Activated CD4-positive, alpha-beta memory T cell treated with anti-CD3 and anti-CD28 coated beads for 36 hours (primary cell): Measurements from ENCODE around the gene MYCN. TPM values are rescaled to one million over a fixed set of nuclear protein-coding genes. Genes with fewer than 3 reads are reported as not detected.

ENCODE experiments used
- CTCF ChIA-PET: fragments of 350-600 bp; sonication (Branson Sonifier 250); formaldehyde crosslinking; loops from one replicate; lab custom pipeline; 2021; ENCODE audit warnings: antibody characterized with exemption, inconsistent platforms; lab: Charles Lee
- POLR2A ChIA-PET: fragments of 350-600 bp; sonication (Branson Sonifier 250); formaldehyde crosslinking; loops from one replicate; lab custom pipeline; 2021; ENCODE audit warnings: antibody characterized with exemption; lab: Charles Lee
- DNase-seq: peaks from one replicate; pipeline ENCODE4 v3.0.0-alpha.2; 2020
- H3K27ac Mint-ChIP-seq: one replicate; pipeline ENCODE4 v1.8.0; 2021; ENCODE audit warnings: mixed read lengths
- H3K27me3 Mint-ChIP-seq: one replicate; pipeline ENCODE4 v1.8.0; 2021; ENCODE audit warnings: mixed read lengths
- H3K36me3 Mint-ChIP-seq: one replicate; pipeline ENCODE4 v1.8.0; 2021; ENCODE audit warnings: mixed read lengths
- H3K4me1 Mint-ChIP-seq: one replicate; pipeline ENCODE4 v1.8.0; 2021; ENCODE audit warnings: low read depth, mixed read lengths
- H3K4me3 Mint-ChIP-seq: one replicate; pipeline ENCODE4 v1.8.0; 2021; ENCODE audit warnings: mild to moderate bottlenecking, mixed read lengths
- H3K9me3 Mint-ChIP-seq: one replicate; pipeline ENCODE4 v1.8.0; 2021; ENCODE audit warnings: mixed read lengths
- intact Hi-C: fragments of 100-400 bp; cut with micrococcal nuclease; formaldehyde crosslinking; loops from one replicate; pipeline ENCODE4 v1.15.1; 2023
- total RNA-seq, 2 experiments: library from RNA; stranded (reverse); gene quantifications; one replicate each; pipeline ENCODE4 v1.2.3, GENCODE V29; 2021

The MYCN gene
- total RNA-seq, 2 experiments from 2014 or later: 0.17 to 0.38 TPM

GRCh38 chr2:15993666-15994065 is 53.3 kb downstream of the MYCN start:
- H3K27ac Mint-ChIP-seq: no peak overlapping the region
- ChIA-PET CTCF (no interaction called here), POLR2A (no interaction called here)
- no peak overlapping the region for H3K4me3 Mint-ChIP-seq
- H3K9me3 Mint-ChIP-seq: no peaks in the 10 kb centered on the region
- intact Hi-C loops: no loop called here
- no peaks in the 10 kb centered on the region for H3K27me3 Mint-ChIP-seq
- DNase-seq: no peak
- H3K36me3 Mint-ChIP-seq: no peaks in the 10 kb centered on the region
- no peaks in the 10 kb centered on the region for H3K4me1 Mint-ChIP-seq

GRCh38 chr2:15995603-15996002 is 55.3 kb downstream of the MYCN start:
- intact Hi-C loops: no loop called here
- ChIA-PET CTCF (no interaction called here), POLR2A (no interaction called here)
- no peaks in the 10 kb centered on the region for H3K27me3 Mint-ChIP-seq
- H3K27ac Mint-ChIP-seq: no peak overlapping the region
- H3K9me3 Mint-ChIP-seq: no peaks in the 10 kb centered on the region
- H3K4me3 Mint-ChIP-seq: no peak overlapping the region
- no peak for DNase-seq
- H3K36me3 Mint-ChIP-seq: no peaks in the 10 kb centered on the region
- no peaks in the 10 kb centered on the region for H3K4me1 Mint-ChIP-seq
